ENCODE results near the gene PNMA8C.

PNMA8C gene

GRCh38 chr19:46428239-46429135, at the start of gene PNMA8C:
Gene PNMA8C, minus strand, starts transcription at chr19:46428936. Its CDS starts 577 bp downstream, at chr19:46428359.
- in situ Hi-C loops (cut with HindIII; ENCODE audit: low sequenced_read_pairs) = no loop called here

GRCh38 chr19:46475986-46476385, 47.2 kb upstream of the PNMA8C start:
- in situ Hi-C loops (cut with HindIII; ENCODE audit: low sequenced_read_pairs) = no loop called here

GRCh38 chr19:46474211-46474610, 45.5 kb upstream of the PNMA8C start:
- in situ Hi-C loops (cut with HindIII; ENCODE audit: low sequenced_read_pairs) = no loop called here

- in situ Hi-C loops (cut with HindIII; ENCODE audit: low sequenced_read_pairs) = no loop called here
These were observed 43.9 kb upstream of the PNMA8C start for GRCh38 chr19:46472592-46472991.

GRCh38 chr19:46471811-46472543, 43.2 kb upstream of the PNMA8C start:
- in situ Hi-C loops (cut with HindIII; ENCODE audit: low sequenced_read_pairs) = no loop called here

- in situ Hi-C loops (cut with HindIII; ENCODE audit: low sequenced_read_pairs) = no loop called here
These were observed 42.5 kb upstream of the PNMA8C start, which contains the start of gene PNMA8A for GRCh38 chr19:46471116-46471733. Gene PNMA8A, minus strand, starts transcription at chr19:46471563. Its CDS starts 528 bp downstream, at chr19:46471035.

GRCh38 chr19:46470376-46470775, 41.6 kb upstream of the PNMA8C start:
- in situ Hi-C loops (cut with HindIII; ENCODE audit: low sequenced_read_pairs) = no loop called here

- in situ Hi-C loops (cut with HindIII; ENCODE audit: low sequenced_read_pairs) = no loop called here
These were observed 40.9 kb upstream of the PNMA8C start for GRCh38 chr19:46469541-46470185.

- in situ Hi-C loops (cut with HindIII; ENCODE audit: low sequenced_read_pairs) = no loop called here
These were observed 37.9 kb upstream of the PNMA8C start for GRCh38 chr19:46466536-46467196.

- in situ Hi-C loops (cut with HindIII; ENCODE audit: low sequenced_read_pairs) = no loop called here
These were observed 34.8 kb upstream of the PNMA8C start for GRCh38 chr19:46463516-46463915.

GRCh38 chr19:46461537-46461936, 32.8 kb upstream of the PNMA8C start:
- in situ Hi-C loops (cut with HindIII; ENCODE audit: low sequenced_read_pairs) = no loop called here

- in situ Hi-C loops (cut with HindIII; ENCODE audit: low sequenced_read_pairs) = no loop called here
These were observed 32.2 kb upstream of the PNMA8C start for GRCh38 chr19:46460981-46461380.

GRCh38 chr19:46460055-46460454, 31.3 kb upstream of the PNMA8C start:
- in situ Hi-C loops (cut with HindIII; ENCODE audit: low sequenced_read_pairs) = no loop called here

- in situ Hi-C loops (cut with HindIII; ENCODE audit: low sequenced_read_pairs) = no loop called here
These were observed 28.2 kb upstream of the PNMA8C start for GRCh38 chr19:46456930-46457329.

GRCh38 chr19:46454244-46454643, 25.5 kb upstream of the PNMA8C start:
- in situ Hi-C loops (cut with HindIII; ENCODE audit: low sequenced_read_pairs) = no loop called here

GRCh38 chr19:46453661-46454060, 24.9 kb upstream of the PNMA8C start:
- in situ Hi-C loops (cut with HindIII; ENCODE audit: low sequenced_read_pairs) = no loop called here

GRCh38 chr19:46452186-46452585, 23.4 kb upstream of the PNMA8C start:
- in situ Hi-C loops (cut with HindIII; ENCODE audit: low sequenced_read_pairs) = no loop called here

- in situ Hi-C loops (cut with HindIII; ENCODE audit: low sequenced_read_pairs) = no loop called here
These were observed 22.6 kb upstream of the PNMA8C start for GRCh38 chr19:46451352-46451751.

- in situ Hi-C loops (cut with HindIII; ENCODE audit: low sequenced_read_pairs) = no loop called here
These were observed 22.0 kb upstream of the PNMA8C start for GRCh38 chr19:46450737-46451136.

- in situ Hi-C loops (cut with HindIII; ENCODE audit: low sequenced_read_pairs) = loop anchor here (5.0 kb wide), 1 partner anchor 152 kb away; the partner anchor contains the start of gene HIF3A
These were observed 20.5 kb upstream of the PNMA8C start for GRCh38 chr19:46449228-46449627.

Measured in endothelial cell of hepatic sinusoid (primary cell).